Activated CD8-positive, alpha-beta memory T cell treated with anti-CD3 and anti-CD28 coated beads for 24 hours (primary cell): ENCODE results near the gene KRTAP22-2.

Experiments
- DNase-seq: peaks from one replicate; pipeline ENCODE4 v3.0.0-alpha.2; 2020

KRTAP22-2 gene

GRCh38 chr21:30590297-30590696 is at the start of gene KRTAP22-2:
Gene KRTAP22-2 (minus strand): TSS chr21:30590397.
- DNase-seq = no peak

GRCh38 chr21:30638686-30639085 is 48.5 kb upstream of the KRTAP22-2 start:
- no peak for DNase-seq

GRCh38 chr21:30634906-30635305 is 44.7 kb upstream of the KRTAP22-2 start, which contains the start of gene KRTAP20-2:
Gene KRTAP20-2 (plus strand): TSS chr21:30635206. CDS start chr21:30635264, 58 bp downstream.
- DNase-seq = no peak

- DNase-seq = no peak
Observed at GRCh38 chr21:30629200-30629599, 39.0 kb upstream of the KRTAP22-2 start.

GRCh38 chr21:30628109-30628508 is 37.9 kb upstream of the KRTAP22-2 start:
- no peak for DNase-seq

- DNase-seq = no peak
Observed at GRCh38 chr21:30625449-30626165, 35.4 kb upstream of the KRTAP22-2 start.

- no peak for DNase-seq
Observed at GRCh38 chr21:30623362-30623761, 33.2 kb upstream of the KRTAP22-2 start.

GRCh38 chr21:30620522-30620921 is 30.3 kb upstream of the KRTAP22-2 start, which contains the start of gene KRTAP20-4:
Gene KRTAP20-4 (plus strand): TSS chr21:30620627.
- no peak for DNase-seq

- DNase-seq = no peak
Observed at GRCh38 chr21:30620080-30620479, 29.9 kb upstream of the KRTAP22-2 start.

GRCh38 chr21:30616125-30616524 is 25.9 kb upstream of the KRTAP22-2 start, which contains the start of gene KRTAP20-1:
Gene KRTAP20-1 (plus strand): TSS chr21:30616425. CDS start chr21:30616455, 30 bp downstream.
- DNase-seq = no peak

- DNase-seq = no peak
Observed at GRCh38 chr21:30615199-30615598, 25.0 kb upstream of the KRTAP22-2 start.

- DNase-seq = no peak
Observed at GRCh38 chr21:30613836-30614235, 23.6 kb upstream of the KRTAP22-2 start, which contains the start of gene KRTAP6-1. Gene KRTAP6-1 (minus strand): TSS chr21:30613930. CDS start chr21:30613904, 26 bp downstream.

- DNase-seq = no peak
Observed at GRCh38 chr21:30612132-30612531, 21.9 kb upstream of the KRTAP22-2 start.

GRCh38 chr21:30605968-30606367 is 15.8 kb upstream of the KRTAP22-2 start:
- no peak for DNase-seq

- no peak for DNase-seq
Observed at GRCh38 chr21:30600787-30601186, 10.6 kb upstream of the KRTAP22-2 start, which contains the start of gene KRTAP22-1. Gene KRTAP22-1 (plus strand): TSS chr21:30601087.

GRCh38 chr21:30598802-30599201 is 8.6 kb upstream of the KRTAP22-2 start, which contains the start of gene KRTAP6-2:
Gene KRTAP6-2 (minus strand): TSS chr21:30598902. CDS start chr21:30598874, 28 bp downstream.
- DNase-seq = no peak

GRCh38 chr21:30592140-30592539 is 1.9 kb upstream of the KRTAP22-2 start, which contains the start of gene KRTAP6-3:
Gene KRTAP6-3 (plus strand): TSS chr21:30592440. CDS start chr21:30592446, 6 bp downstream.
- no peak for DNase-seq

- no peak for DNase-seq
Observed at GRCh38 chr21:30582870-30583269, 7.3 kb downstream of the KRTAP22-2 start.

GRCh38 chr21:30580132-30580531 is 10.1 kb downstream of the KRTAP22-2 start:
- DNase-seq = no peak

GRCh38 chr21:30579346-30579745 is 10.9 kb downstream of the KRTAP22-2 start:
- no peak for DNase-seq

GRCh38 chr21:30577766-30578165 is 12.4 kb downstream of the KRTAP22-2 start:
- no peak for DNase-seq

GRCh38 chr21:30567617-30568016 is 22.6 kb downstream of the KRTAP22-2 start:
- no peak for DNase-seq

- DNase-seq = no peak
Observed at GRCh38 chr21:30563630-30564029, 26.6 kb downstream of the KRTAP22-2 start.

- no peak for DNase-seq
Observed at GRCh38 chr21:30563072-30563471, 27.1 kb downstream of the KRTAP22-2 start.
